ENCODE measurements around the gene VSTM1. TPM values are rescaled to one million over a fixed set of nuclear protein-coding genes. Genes with fewer than 3 reads are reported as not detected.

VSTM1 gene
- total RNA-seq, 6 donors from 2014 or later, result 1.2 to 3.0 (median 1.7) TPM; not detected in 3

DNA sequence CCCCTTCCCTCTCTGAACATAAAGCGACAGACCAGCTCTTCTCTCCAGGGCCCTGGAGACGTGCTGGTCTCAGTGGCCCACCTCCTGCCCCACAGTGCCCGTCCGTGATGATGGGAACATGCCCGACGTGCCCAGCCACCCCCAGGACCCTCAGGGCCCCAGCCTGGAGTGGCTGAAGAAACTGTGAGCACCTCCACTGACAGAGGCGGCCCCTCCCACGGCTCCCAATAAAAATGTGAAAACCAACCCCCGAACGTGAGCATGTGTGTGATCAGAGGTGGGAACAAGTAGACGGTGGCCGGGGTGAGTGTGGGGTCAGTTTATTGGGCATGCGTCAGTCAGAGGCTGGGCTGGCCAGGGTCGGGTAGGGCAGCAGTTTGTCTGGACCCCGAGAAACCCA lies 43.0 kb upstream of the VSTM1 start:
- WGBS, 2 donors, result 88 to 89% methylated on average over 15 of the region's 15 CpGs
- no peak overlapping the region for H3K4me3 ChIP-seq
- ATAC-seq (ENCODE audit: low FRiP score in 2 of 2) (no peak), DNase-seq (no peak)
- H3K27ac ChIP-seq, result no peak overlapping the region
- TF ChIP-seq, protein P1, sequence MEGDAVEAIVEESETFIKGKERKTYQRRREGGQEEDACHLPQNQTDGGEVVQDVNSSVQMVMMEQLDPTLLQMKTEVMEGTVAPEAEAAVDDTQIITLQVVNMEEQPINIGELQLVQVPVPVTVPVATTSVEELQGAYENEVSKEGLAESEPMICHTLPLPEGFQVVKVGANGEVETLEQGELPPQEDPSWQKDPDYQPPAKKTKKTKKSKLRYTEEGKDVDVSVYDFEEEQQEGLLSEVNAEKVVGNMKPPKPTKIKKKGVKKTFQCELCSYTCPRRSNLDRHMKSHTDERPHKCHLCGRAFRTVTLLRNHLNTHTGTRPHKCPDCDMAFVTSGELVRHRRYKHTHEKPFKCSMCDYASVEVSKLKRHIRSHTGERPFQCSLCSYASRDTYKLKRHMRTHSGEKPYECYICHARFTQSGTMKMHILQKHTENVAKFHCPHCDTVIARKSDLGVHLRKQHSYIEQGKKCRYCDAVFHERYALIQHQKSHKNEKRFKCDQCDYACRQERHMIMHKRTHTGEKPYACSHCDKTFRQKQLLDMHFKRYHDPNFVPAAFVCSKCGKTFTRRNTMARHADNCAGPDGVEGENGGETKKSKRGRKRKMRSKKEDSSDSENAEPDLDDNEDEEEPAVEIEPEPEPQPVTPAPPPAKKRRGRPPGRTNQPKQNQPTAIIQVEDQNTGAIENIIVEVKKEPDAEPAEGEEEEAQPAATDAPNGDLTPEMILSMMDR (IDR thresholded peaks at IDR 0.05), result no peak
- TF ChIP-seq POLR2AphosphoS5 (IDR thresholded peaks at IDR 0.05), result no peak
- no peak for TF ChIP-seq POLR2A (IDR thresholded peaks at IDR 0.05)
- TF ChIP-seq EP300 (IDR thresholded peaks at IDR 0.05), result no peak
- no peaks in the 10 kb centered on the region for H3K9me3 ChIP-seq
- peaks cover 12 to 22% (median 13%) of the 10 kb centered on the region in 4 donors for H3K4me1 ChIP-seq
- no peaks in the 10 kb centered on the region for H3K27me3 ChIP-seq
- peaks cover 30 to 59% (median 54%) of the 10 kb centered on the region in 4 donors for H3K36me3 ChIP-seq

DNA sequence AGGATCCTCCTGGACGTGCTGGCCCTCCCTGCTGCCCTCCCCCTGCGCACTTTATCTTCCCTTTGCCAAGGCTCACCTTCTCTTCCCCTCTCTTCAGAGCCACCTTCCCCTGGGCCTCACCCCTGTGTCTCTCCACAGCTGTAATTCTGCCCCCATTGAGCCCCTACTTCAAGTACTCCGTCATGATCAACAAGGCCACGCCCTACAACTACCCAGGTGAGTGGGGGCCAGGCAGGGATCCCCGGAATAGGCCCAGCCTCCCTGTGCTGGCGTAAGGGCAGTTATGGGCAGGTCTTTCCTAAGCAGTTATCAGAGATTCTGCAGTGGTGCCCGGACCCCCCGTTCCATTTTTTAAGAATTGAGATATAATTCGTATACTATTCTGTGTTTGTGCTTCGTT lies 42.1 kb upstream of the VSTM1 start:
- no peaks in the 10 kb centered on the region for H3K9me3 ChIP-seq
- TF ChIP-seq EP300 (IDR thresholded peaks at IDR 0.05) (no peak), POLR2A (IDR thresholded peaks at IDR 0.05) (no peak), POLR2AphosphoS5 (IDR thresholded peaks at IDR 0.05) (no peak)
- TF ChIP-seq, protein P1 (IDR thresholded peaks at IDR 0.05), result no peak
- 92 to 95% methylated on average over 10 of the region's 10 CpGs for WGBS, 2 donors
- peaks cover 27 to 55% (median 51%) of the 10 kb centered on the region in 4 donors for H3K36me3 ChIP-seq
- H3K4me1 ChIP-seq, result peaks cover 12 to 22% (median 13%) of the 10 kb centered on the region in 4 donors
- DNase-seq, result no peak
- ATAC-seq (ENCODE audit: low FRiP score in 2 of 2), result no peak
- no peaks in the 10 kb centered on the region for H3K27me3 ChIP-seq
- H3K27ac ChIP-seq, result no peak overlapping the region
- H3K4me3 ChIP-seq, result no peak overlapping the region

DNA sequence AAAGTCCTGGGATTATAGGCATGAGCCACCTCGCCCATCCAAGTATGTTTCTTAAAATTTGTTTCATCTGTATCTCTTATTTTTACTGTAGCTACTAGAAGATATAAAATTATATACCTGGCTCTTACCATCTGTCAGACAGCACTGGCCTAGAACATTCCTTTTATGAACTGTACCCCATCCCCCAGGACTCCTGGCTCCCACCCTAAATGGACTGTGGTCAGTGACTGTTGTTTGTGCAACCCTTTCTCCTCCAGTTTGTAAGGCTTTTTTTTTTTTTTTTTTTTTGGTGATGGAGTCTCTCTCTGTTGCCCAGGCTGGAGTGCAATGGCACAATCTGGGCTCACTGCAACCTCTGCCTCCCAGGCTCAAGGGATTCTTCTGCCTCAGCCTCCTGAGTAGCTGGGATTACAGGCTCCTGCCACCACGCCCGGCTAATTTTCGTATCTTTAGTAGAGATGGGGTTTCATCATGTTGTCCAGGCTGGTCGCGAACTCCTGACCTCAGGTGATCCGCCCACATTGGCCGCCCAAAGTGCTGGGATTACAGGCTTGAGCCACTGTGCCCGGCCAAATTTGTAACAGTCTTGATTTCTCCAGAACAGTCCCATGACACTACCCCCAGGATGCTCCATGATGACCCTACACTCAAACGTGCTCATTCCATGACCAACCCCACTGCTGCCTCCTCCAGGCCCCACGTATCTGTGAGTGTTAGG lies 41.5 kb upstream of the VSTM1 start:
- DNase-seq (no peak), ATAC-seq (ENCODE audit: low FRiP score in 2 of 2) (no peak)
- peaks cover 12 to 22% (median 13%) of the 10 kb centered on the region in 4 donors for H3K4me1 ChIP-seq
- WGBS, 2 donors, result 88 to 92% methylated on average over 11 of the region's 11 CpGs
- no peak overlapping the region for H3K4me3 ChIP-seq
- no peak overlapping the region for H3K27ac ChIP-seq
- TF ChIP-seq EP300 (IDR thresholded peaks at IDR 0.05) (no peak), POLR2AphosphoS5 (IDR thresholded peaks at IDR 0.05) (no peak), POLR2A (IDR thresholded peaks at IDR 0.05) (no peak)
- TF ChIP-seq, protein P1 (IDR thresholded peaks at IDR 0.05), result no peak
- no peaks in the 10 kb centered on the region for H3K27me3 ChIP-seq
- H3K36me3 ChIP-seq, result peaks cover 26 to 49% (median 45%) of the 10 kb centered on the region in 4 donors
- no peaks in the 10 kb centered on the region for H3K9me3 ChIP-seq

DNA sequence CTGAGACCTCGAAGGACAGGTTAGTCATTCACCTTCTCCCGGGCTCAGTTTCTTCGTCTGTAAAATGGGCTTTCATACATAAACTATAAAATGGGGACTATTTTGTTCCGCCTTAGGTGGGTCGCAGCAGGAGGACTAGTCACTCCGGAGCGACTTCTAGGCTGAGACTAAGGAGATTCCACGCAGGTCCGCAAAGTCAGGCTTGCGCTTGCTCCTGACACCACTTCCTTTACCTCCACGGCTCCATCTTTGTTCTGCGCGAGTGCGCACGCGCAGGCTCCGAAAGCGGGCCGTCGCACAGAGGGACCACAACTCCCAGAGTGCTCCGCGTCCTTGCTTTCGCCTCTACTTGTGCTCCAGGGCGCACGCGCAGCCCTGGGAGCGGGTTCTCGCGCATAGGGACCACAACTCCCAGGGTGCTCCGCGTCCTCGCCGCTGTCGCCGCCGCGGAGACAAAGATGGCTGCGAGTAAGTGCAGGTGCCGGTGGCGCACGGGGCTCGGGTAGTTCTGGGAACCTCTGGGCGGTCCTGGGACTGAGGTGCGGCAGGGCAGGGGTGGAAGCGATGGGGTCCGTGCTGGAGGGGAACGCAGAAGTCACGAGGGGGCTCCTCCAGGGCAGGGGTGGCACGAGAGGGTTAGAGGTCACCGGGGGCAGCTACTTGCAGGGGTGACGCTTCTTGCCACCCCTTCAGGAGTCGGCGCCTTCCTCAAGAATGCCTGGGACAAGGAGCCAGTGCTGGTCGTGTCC lies 38.9 kb upstream of the VSTM1 start, which contains the start of gene NDUFA3:
Gene NDUFA3, plus strand, starts transcription at position 435 of the 749 bp plus-strand sequence. Its CDS starts 24 bp downstream, at position 459.
- Histone ChIP-seq H3K4me3 (peak within 1 kb of the TSS; percentile 86 to 100 (median 98)), H3K27me3 (no peaks in the 10 kb centered on the region), H3K9me3 (no peaks in the 10 kb centered on the region), H3K4me1 (peaks cover 12 to 22% (median 13%) of the 10 kb centered on the region in 4 donors), H3K36me3 (peaks cover 5 to 23% (median 20%) of the 10 kb centered on the region in 4 donors), H3K27ac (peak within 1 kb of the TSS; percentile 58 to 91 (median 77))
- DNase-seq (peak; percentile 99), ATAC-seq (ENCODE audit: low FRiP score in 2 of 2) (peak; percentile 99 to 100)
- 4 to 6% methylated on average over 18 to 29 of the region's 54 CpGs for WGBS, 2 donors
- TF ChIP-seq POLR2AphosphoS5 (IDR thresholded peaks at IDR 0.05) (peak; percentile 74 to 92), POLR2A (IDR thresholded peaks at IDR 0.05) (peak in 2 of 4 donors; percentile 39 to 84), EP300 (IDR thresholded peaks at IDR 0.05) (no peak)
- TF ChIP-seq, protein P1 (IDR thresholded peaks at IDR 0.05), result peak in 1 of 6 experiments; percentile 36

All from upper lobe of left lung (tissue), 6 donors.